Measurements from ENCODE around the gene DYSF. TPM values are rescaled to one million over a fixed set of nuclear protein-coding genes. Genes with fewer than 3 reads are reported as not detected.
"Not testable (repeated sequence)": the region's sequence is repeated elsewhere in the genome, so short reads cannot be mapped to it uniquely, and the experiment has no call there.

Gene DYSF
- total and polyA plus RNA-seq, 5 donors = 36.7 to 49.4 (median 42.1) TPM

DNA sequence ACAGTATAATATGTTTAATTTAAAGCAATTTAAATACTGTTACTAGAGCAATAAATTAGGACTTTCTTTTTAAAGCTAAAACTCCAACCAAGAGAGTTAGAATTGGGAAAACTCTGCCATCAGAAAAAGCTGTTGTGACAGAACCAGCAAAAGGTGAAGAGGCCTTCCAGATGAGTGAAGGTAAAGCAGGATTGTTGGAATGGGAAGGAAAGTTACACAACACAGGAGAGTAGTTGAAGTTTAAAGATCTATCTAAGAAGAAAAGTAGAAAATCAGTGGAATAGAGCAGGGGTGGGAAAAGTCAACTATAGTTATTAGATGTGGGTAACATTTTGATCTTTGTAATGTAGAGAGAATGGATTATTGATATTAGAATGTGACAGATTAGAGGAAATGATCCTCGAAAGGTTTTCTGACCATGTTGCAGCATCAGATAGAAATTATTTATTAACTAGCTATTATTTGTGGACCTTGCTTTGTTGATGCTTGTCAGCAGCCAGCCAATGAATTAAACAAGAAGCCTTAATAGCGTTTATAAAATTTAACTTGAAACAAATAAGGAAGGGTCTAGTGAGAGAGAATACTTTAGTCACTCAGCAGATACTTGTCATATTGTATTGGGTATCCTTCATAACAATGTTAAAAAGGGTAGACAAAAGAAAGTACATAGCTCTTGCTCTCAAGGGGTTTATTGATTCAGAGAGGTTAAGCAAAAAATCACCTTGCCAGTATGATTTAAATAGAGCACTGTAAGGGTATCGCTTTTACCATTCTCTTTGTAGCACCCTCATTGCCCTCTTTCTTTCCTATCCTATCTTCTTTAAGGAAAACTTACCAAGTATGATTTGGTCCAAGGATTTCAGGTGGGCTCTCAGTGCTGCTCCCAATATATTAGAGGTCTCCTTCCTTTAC is 24.6 kb upstream of the DYSF start:
- peaks cover 1% of the 10 kb centered on the region for H3K4me1 ChIP-seq (ENCODE audit: control insufficient read depth, insufficient read depth, low read length)
- DNase-seq (no peak), ATAC-seq (no peak)
- no peak overlapping the region for H3K4me3 ChIP-seq (ENCODE audit: low read length)
- H3K27ac ChIP-seq (ENCODE audit: low read length) = no peak overlapping the region
- H3K27me3 ChIP-seq (ENCODE audit: control insufficient read depth, insufficient read depth) = no peaks in the 10 kb centered on the region
- 96% methylated on average over 3 of the region's 3 CpGs for WGBS
- intact Hi-C loops (cut with DNase I) = no loop called here
- H3K9me3 ChIP-seq (ENCODE audit: control insufficient read depth, low read length) = no peaks in the 10 kb centered on the region

DNA sequence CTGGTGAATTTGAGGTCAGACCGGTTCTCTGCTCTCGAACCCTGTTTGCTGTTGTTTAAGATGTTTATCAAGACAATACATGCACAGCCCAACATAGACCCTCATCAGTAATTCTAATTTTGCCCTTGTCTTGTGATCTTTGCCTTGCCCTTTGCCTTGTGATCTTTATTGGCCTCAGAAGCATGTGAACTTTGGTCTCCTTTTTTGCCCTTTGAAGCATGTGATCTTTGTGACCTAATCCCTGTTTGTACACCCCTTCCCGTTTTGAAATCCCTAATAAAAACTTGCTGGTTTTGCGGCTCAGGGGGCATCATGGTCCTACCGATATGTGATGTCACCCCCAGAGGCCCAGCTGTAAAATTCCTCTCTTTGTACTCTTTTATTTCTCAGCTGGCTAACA is 8.2 kb upstream of the DYSF start:
- intact Hi-C loops (cut with DNase I); H3K9me3 ChIP-seq (ENCODE audit: control insufficient read depth, low read length); H3K4me3 ChIP-seq (ENCODE audit: low read length); H3K27ac ChIP-seq (ENCODE audit: low read length); DNase-seq; H3K27me3 ChIP-seq (ENCODE audit: control insufficient read depth, insufficient read depth); H3K4me1 ChIP-seq (ENCODE audit: control insufficient read depth, insufficient read depth, low read length); ATAC-seq: not testable (repeated sequence)
- 83% methylated on average over 5 of the region's 5 CpGs for WGBS

DNA sequence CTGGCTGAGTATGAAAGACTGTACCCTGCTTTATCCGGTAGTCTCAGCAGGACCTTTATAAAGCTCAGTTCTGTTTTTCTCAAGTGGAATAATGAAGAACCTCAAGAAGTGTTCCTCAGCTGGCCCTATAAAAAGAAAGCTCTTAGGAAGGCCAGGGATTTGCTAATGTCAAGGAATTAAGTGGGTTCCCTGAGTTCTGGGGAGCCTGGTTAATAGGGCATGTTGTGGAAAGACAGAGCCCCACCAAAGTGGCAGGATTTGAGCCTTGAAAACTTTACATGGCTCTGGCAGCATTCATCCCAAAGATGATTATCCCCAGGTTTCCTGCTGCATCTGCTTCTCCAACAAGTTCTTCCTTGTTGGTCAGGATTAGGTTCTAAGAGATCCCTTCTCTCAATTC is 6.9 kb upstream of the DYSF start:
- H3K4me1 ChIP-seq (ENCODE audit: control insufficient read depth, insufficient read depth, low read length) = peaks cover 5% of the 10 kb centered on the region
- no peak overlapping the region for H3K27ac ChIP-seq (ENCODE audit: low read length)
- intact Hi-C loops (cut with DNase I) = no loop called here
- 94% methylated on average over 1 of the region's 1 CpG for WGBS
- no peak for ATAC-seq
- H3K27me3 ChIP-seq (ENCODE audit: control insufficient read depth, insufficient read depth) = no peaks in the 10 kb centered on the region
- H3K4me3 ChIP-seq (ENCODE audit: low read length) = no peak overlapping the region
- no peak for DNase-seq
- H3K9me3 ChIP-seq (ENCODE audit: control insufficient read depth, low read length) = no peaks in the 10 kb centered on the region

DNA sequence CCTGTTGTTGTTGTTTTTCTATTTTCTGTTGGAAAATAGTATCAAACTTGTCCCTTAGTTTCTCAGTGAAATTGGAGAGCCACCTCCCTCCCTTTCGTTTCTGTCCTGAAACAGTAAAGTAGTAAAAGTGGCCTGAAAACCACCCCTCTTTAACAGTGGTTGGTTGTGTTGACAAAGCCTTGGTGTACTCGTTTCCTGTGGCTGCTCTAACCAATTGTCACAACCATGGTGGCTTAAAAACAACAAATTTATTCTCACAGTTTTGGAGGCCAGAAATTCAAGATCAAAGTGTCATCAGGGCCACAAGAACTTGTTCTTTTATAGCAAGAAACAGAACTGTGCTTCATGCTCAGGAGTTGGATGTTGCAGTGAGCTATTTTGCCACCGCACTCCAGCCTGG is 4.0 kb upstream of the DYSF start:
- Histone ChIP-seq H3K9me3 (ENCODE audit: control insufficient read depth, low read length) (no peaks in the 10 kb centered on the region), H3K27me3 (ENCODE audit: control insufficient read depth, insufficient read depth) (no peaks in the 10 kb centered on the region), H3K4me3 (ENCODE audit: low read length) (no peak overlapping the region), H3K4me1 (ENCODE audit: control insufficient read depth, insufficient read depth, low read length) (peaks cover 9% of the 10 kb centered on the region), H3K27ac (ENCODE audit: low read length) (no peak overlapping the region)
- intact Hi-C loops (cut with DNase I) = no loop called here
- 87% methylated on average over 3 of the region's 3 CpGs for WGBS
- no peak for ATAC-seq
- no peak for DNase-seq

DNA sequence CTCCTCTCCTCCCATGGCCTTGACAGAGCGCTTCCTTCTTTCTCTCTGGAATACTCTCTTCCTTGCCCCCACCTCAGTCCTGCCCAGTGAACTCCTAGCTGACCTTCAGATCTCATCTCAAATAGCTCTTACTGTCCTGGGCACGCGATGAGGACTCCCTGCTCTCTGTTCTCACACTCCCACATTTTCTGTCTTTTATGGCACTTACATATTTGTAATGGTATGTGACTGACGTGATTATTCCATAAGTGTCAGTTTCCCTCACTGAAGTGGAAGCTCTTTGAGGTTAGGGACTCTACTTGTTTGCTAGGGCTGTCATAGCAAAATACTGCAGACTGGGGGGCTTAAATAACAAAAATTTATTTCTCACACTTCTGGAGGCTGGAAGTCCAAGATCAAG is 1.7 kb upstream of the DYSF start:
- intact Hi-C loops (cut with DNase I) = no loop called here
- no peak overlapping the region for H3K4me3 ChIP-seq (ENCODE audit: low read length)
- 67% methylated on average over 4 of the region's 4 CpGs for WGBS
- peaks cover 22% of the 10 kb centered on the region for H3K4me1 ChIP-seq (ENCODE audit: control insufficient read depth, insufficient read depth, low read length)
- DNase-seq = no peak
- H3K27me3 ChIP-seq (ENCODE audit: control insufficient read depth, insufficient read depth) = no peaks in the 10 kb centered on the region
- no peaks in the 10 kb centered on the region for H3K9me3 ChIP-seq (ENCODE audit: control insufficient read depth, low read length)
- ATAC-seq = no peak
- H3K27ac ChIP-seq (ENCODE audit: low read length) = peak overlapping the region; percentile 85

DNA sequence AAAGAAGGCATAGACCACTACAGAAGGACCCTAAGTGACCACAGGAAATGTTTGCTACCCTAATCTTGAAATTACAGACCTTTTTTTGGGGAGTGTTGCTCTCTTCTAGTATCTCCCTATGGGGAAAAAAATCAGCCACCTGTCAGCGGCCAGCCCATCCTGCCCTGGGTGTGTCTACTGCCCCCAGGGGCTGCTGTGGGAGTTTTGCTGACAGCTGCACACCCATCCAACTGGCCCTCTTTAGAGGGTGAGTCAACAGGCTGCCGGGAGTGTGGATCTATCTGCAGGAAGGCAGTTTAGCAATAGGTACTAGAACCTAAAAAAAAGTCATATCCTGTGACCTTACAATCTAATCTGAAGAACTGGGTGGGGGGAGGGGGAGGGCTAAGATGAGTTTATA is 796 bp upstream of the DYSF start:
- DNase-seq = peak in 2 of 3 donors; percentile 61 to 74
- Histone ChIP-seq H3K27ac (ENCODE audit: low read length) (peak overlapping the region; percentile 78), H3K9me3 (ENCODE audit: control insufficient read depth, low read length) (no peaks in the 10 kb centered on the region), H3K4me1 (ENCODE audit: control insufficient read depth, insufficient read depth, low read length) (peaks cover 23% of the 10 kb centered on the region), H3K27me3 (ENCODE audit: control insufficient read depth, insufficient read depth) (no peaks in the 10 kb centered on the region), H3K4me3 (ENCODE audit: low read length) (no peak overlapping the region)
- peak; percentile 45 to 79 for ATAC-seq
- intact Hi-C loops (cut with DNase I) = no loop called here
- WGBS = 18% methylated on average over 2 of the region's 2 CpGs

DNA sequence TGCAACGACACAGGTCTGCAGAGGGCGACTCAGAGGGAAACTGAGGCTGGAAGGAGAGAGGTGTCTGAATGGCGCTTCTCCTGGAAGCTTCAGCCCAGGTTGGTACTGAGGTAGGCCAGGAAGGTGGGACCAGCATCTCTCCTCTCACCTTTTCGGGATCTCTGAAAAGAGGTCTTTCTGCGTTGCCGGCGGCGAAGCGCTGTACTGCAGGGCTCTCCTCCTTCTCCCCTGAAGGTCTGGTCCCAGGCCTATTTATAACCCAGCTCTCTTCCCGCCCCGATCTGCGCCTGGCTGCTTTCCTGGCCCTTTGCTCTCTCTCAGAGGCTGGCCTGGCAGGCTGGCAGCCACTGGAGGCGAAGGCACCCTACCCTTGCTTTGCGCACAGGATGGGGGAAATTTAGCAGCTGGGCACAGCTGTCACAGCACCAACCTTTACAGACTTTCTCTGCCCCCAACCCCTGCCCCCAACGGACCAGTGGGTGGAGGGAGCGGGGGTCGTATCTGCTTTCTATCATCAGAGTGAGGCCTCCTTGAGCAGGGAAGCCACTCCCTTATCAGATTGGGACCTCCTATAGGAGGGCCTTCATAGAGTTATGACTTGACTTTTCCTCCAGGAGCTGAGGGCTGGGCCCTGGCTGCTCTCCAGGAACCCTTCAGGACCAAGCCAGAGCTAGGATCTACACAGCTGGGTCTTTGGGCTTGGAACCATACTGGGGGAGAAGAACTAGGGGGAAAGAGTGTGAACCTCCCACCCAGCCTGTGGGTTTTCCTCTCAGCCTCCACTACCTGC is 1.1 kb downstream of the DYSF start:
- Histone ChIP-seq H3K4me1 (ENCODE audit: control insufficient read depth, insufficient read depth, low read length) (peaks cover 32% of the 10 kb centered on the region), H3K27ac (ENCODE audit: low read length) (peak overlapping the region; percentile 85), H3K9me3 (ENCODE audit: control insufficient read depth, low read length) (no peaks in the 10 kb centered on the region), H3K27me3 (ENCODE audit: control insufficient read depth, insufficient read depth) (no peaks in the 10 kb centered on the region), H3K4me3 (ENCODE audit: low read length) (peak overlapping the region; percentile 53)
- intact Hi-C loops (cut with DNase I) = no loop called here
- 29% methylated on average over 17 of the region's 17 CpGs for WGBS
- peak; percentile 63 to 70 for ATAC-seq
- peak; percentile 53 to 87 (median 81) for DNase-seq

DNA sequence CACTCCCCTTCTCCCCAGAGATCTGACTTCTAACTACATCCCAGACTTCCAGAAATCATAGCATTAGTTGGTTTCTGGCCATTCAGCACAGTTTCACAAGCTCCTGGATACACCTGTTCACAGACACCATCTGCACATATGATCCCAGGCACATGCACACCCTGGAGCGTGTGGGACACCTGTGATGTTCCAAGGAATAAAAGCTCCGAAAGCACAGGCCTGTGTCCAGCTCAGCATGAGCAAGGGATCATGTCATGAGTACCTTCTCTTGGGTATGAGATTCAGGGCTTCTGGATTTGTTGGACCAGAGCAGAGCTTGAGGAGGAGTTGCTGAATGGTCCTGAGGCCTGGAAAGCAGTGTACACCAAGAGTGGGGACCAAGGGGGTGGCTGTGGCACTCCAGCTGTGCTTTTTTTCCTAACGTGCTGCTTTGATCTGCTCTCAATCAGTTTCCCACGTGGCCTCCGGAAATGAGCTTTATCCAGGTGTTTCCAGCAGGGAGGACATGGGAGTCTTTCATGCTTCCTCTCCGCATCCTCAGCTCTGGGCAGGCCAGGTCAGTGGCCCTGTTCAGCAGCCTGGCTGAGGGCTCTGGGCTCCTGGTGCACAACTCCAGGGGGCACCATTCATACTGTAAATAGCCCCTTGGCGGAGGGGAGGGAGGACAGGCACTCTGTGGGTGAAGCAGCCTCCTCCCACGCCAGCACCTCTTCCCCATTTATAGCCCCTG is 1.8 kb downstream of the DYSF start:
- DNase-seq (no peak), ATAC-seq (no peak)
- Histone ChIP-seq H3K4me1 (ENCODE audit: control insufficient read depth, insufficient read depth, low read length) (peaks cover 38% of the 10 kb centered on the region), H3K4me3 (ENCODE audit: low read length) (no peak overlapping the region), H3K9me3 (ENCODE audit: control insufficient read depth, low read length) (no peaks in the 10 kb centered on the region), H3K27ac (ENCODE audit: low read length) (peak overlapping the region; percentile 85), H3K27me3 (ENCODE audit: control insufficient read depth, insufficient read depth) (no peaks in the 10 kb centered on the region)
- intact Hi-C loops (cut with DNase I) = no loop called here
- WGBS = 64% methylated on average over 8 of the region's 8 CpGs

DNA sequence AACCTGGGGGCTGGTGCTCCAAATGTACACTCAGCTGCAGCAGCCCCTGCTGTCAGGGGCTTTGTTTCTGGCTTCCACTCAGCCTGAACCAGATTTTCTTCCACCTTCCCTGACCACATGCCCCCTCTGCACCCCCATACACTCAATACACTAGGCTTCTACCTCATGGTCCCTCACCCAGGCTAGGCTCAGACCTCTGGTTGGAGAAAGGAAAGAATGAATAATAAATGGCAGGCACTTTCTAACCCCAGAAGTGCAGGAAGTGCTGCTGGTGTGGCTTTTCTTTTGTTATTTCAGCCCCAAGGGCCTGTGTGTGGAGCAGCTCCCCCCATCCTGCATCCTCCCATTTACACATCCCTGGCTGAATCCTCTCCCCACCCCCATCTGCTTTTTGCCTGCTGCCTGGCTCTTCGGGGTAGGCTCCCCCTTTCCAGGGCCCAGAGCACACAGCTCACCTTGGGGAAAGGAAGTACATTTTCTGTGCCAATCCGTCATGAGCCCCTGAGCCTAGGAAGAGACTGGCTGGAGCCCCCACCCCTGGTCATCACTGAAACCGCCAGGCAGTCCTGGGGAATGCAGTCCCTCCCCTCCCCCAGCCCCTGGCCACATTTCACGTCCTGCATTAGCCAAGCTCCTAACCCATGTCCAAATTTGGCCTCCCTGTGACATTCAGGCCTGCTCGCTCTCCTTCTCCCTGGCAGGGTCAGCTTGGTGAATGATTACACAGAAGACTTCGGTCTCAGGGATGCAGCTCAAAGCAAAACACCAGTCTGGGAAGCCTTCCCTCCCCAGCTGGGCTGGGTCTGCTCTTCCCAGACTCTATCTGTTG is 2.6 kb downstream of the DYSF start:
- Histone ChIP-seq H3K9me3 (ENCODE audit: control insufficient read depth, low read length) (no peaks in the 10 kb centered on the region), H3K27me3 (ENCODE audit: control insufficient read depth, insufficient read depth) (no peaks in the 10 kb centered on the region), H3K4me3 (ENCODE audit: low read length) (no peak overlapping the region), H3K27ac (ENCODE audit: low read length) (peak overlapping the region; percentile 85), H3K4me1 (ENCODE audit: control insufficient read depth, insufficient read depth, low read length) (peaks cover 40% of the 10 kb centered on the region)
- DNase-seq = peak in 2 of 3 donors; percentile 67 to 81
- 38% methylated on average over 6 of the region's 6 CpGs for WGBS
- intact Hi-C loops (cut with DNase I) = no loop called here
- ATAC-seq = no peak

DNA sequence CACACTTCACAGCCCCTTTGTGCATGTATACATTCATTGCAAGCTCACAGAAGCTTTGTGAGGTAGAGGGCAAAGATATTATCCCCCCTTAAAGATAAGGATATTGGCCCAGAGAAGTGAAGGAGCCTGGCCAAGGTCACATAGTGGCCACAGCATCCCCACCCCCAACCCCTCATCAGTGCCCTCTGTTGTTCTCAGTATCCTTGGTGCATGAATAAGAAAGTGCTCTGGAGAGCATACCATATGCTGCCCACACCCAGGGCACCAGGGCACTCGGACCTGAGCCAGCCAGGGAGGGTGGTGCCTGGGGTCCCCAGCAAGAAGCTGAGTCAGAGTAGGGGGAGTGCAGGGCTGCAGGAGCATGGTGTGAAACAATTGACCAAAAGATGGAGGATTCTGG is 3.3 kb downstream of the DYSF start:
- Histone ChIP-seq H3K4me3 (ENCODE audit: low read length) (no peak overlapping the region), H3K4me1 (ENCODE audit: control insufficient read depth, insufficient read depth, low read length) (peaks cover 41% of the 10 kb centered on the region), H3K27me3 (ENCODE audit: control insufficient read depth, insufficient read depth) (no peaks in the 10 kb centered on the region), H3K27ac (ENCODE audit: low read length) (peak overlapping the region; percentile 85), H3K9me3 (ENCODE audit: control insufficient read depth, low read length) (no peaks in the 10 kb centered on the region)
- WGBS = 68% methylated on average over 1 of the region's 1 CpG
- DNase-seq (no peak), ATAC-seq (no peak)
- intact Hi-C loops (cut with DNase I) = no loop called here

Data from right cardiac atrium (tissue), 5 donors.